Breast epithelium (tissue), 3 donors: Measurements from ENCODE around the gene ADAMTS3.

Experiments
- CTCF ChIP-seq, 3 donors: fragments of 450-650 bp; IDR thresholded peaks; one replicate each; pipeline ENCODE4 v1.5.1; 2016 to 2017; ENCODE audit warnings: antibody characterized with exemption in 3 of 3, mild to moderate bottlenecking in 3 of 3, moderate library complexity in 3 of 3
- POLR2A ChIP-seq: fragments of 450-650 bp; IDR thresholded peaks from one replicate; pipeline ENCODE4 v1.6.1; 2016; ENCODE audit warnings: antibody characterized with exemption, mild to moderate bottlenecking, moderate library complexity
- POLR2AphosphoS5 ChIP-seq, 3 donors: sonication (generic); formaldehyde crosslinking; IDR thresholded peaks; one replicate each; pipeline ENCODE4 v1.6.1; 2017; ENCODE audit warnings: antibody characterized with exemption in 3 of 3

GRCh38 chr4:72496119-72496518, 72.9 kb downstream of the ADAMTS3 start:
- TF ChIP-seq CTCF (IDR thresholded peaks at IDR 0.05), result no peak
- TF ChIP-seq POLR2A, result no peak
- no peak for TF ChIP-seq POLR2AphosphoS5 (IDR thresholded peaks at IDR 0.05)
